Measurements from ENCODE around the gene OSBPL5.

DNA sequence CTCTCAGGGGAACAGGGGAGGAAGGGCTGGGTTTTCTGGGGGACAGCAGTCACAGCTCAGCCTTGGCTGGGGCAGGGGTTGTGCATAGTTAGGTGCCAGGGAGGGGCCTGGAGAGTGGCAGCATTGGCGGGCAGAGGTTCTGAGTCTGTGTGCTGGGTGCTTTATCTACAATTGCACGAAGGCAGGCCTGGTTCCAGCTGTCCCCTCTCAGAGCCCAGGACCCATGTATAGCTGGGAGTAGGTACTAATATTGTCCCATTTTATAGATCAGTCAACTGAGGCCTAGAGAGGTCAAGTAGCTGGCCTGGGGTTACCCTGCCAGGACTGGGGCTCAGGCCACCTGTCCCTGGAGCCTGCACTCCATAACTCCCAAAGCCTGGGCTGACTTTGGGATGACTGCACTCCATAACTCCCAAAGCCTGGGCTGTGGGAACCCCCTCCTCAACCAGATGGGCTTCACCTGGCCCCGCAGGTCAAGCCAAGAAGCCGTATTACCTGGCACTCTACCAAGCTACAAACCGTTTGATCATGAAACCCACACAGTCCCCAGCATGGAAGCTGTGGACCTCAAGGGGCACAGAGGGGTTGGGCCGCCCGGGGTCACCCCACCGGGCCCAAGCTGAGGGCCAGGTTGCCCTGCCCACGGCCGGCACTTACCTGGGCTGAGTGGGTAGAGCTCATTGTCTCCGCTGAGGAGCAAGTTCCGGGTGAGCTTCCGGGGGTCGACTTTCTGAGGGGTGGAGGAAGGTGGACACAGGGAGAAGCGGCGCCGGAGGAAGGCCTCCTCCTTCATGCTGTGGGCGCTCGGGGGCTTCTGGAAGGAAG is 36.5 kb downstream of the OSBPL5 start:
- TF ChIP-seq, protein P1, sequence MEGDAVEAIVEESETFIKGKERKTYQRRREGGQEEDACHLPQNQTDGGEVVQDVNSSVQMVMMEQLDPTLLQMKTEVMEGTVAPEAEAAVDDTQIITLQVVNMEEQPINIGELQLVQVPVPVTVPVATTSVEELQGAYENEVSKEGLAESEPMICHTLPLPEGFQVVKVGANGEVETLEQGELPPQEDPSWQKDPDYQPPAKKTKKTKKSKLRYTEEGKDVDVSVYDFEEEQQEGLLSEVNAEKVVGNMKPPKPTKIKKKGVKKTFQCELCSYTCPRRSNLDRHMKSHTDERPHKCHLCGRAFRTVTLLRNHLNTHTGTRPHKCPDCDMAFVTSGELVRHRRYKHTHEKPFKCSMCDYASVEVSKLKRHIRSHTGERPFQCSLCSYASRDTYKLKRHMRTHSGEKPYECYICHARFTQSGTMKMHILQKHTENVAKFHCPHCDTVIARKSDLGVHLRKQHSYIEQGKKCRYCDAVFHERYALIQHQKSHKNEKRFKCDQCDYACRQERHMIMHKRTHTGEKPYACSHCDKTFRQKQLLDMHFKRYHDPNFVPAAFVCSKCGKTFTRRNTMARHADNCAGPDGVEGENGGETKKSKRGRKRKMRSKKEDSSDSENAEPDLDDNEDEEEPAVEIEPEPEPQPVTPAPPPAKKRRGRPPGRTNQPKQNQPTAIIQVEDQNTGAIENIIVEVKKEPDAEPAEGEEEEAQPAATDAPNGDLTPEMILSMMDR (IDR thresholded peaks at IDR 0.05), result no peak
- no peak for TF ChIP-seq EP300 (IDR thresholded peaks at IDR 0.05)
- TF ChIP-seq POLR2AphosphoS5 (IDR thresholded peaks at IDR 0.05), result no peak
- no peak for TF ChIP-seq POLR2A (IDR thresholded peaks at IDR 0.05)

Data from stomach (tissue), 4 donors.